Suppressor macrophage treated with lipopolysaccharide for 1 hour (primary cell): ENCODE results near the gene CLDN10.
A peak's percentile ranks its signal among the peaks of the same experiment; 100 is the strongest.
"Not testable (repeated sequence)": the region's sequence is repeated elsewhere in the genome, so short reads cannot be mapped to it uniquely, and the experiment has no call there.

Experiments used
- DNase-seq, 3 donors: peaks; one replicate each; pipeline ENCODE4 v3.0.0-alpha.2; 2020 to 2022

The CLDN10 gene

GRCh38 chr13:95552539-95553441 lies at the start of gene CLDN10:
Gene CLDN10 (plus strand): TSS chr13:95552720. CDS start chr13:95552754, 34 bp downstream.
- DNase-seq, result peak in 1 of 3 donors; percentile 22

GRCh38 chr13:95503662-95504061 lies 48.9 kb upstream of the CLDN10 start:
- no peak for DNase-seq

GRCh38 chr13:95505265-95505664 lies 47.3 kb upstream of the CLDN10 start:
- DNase-seq, result no peak

- no peak for DNase-seq
These were observed 46.5 kb upstream of the CLDN10 start for GRCh38 chr13:95505986-95506385.

GRCh38 chr13:95507991-95508390 lies 44.5 kb upstream of the CLDN10 start:
- DNase-seq, result no peak

- peak in 1 of 3 donors; percentile 46 for DNase-seq
These were observed 43.5 kb upstream of the CLDN10 start for GRCh38 chr13:95508996-95509395.

DNA sequence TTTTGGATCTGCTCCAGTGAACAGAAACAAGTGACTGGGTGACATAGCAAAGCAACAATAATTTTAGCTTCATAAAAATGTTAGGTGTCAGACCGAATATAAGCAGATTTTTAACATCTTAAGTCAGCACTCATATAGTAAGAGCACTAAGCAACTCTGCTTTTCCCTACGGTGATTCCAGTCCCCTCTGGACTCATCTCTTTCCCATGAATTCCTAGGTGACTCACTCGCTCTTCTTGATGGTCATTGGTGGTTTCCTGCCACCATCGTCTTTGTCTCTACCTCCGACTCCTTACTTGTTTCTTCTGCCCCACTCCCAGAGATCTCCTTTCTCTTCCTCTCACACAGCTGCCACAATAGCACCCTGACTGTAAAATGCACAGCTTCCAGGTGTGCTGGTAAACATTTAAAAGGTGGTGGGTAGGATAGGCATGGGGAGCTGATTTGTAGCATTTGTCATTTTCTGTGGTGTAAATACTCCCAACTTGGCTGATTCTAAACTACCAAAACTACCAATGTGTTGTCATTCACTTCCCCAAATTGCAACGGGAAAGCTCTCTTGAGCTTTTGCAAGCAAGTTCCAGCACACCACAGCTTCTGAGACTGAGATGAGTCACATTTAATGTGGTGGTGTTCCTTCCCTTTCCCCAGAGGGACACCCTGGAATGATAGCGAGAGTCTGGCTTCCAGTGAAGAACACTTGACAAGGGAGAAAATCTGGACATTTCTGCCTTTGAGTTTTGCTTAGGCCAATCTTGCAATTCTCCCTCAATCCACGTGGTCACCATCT lies 42.8 kb upstream of the CLDN10 start:
- DNase-seq, result peak; percentile 83 to 93 (median 93)

- no peak for DNase-seq
These were observed 41.6 kb upstream of the CLDN10 start for GRCh38 chr13:95510950-95511349.

GRCh38 chr13:95512424-95512823 lies 40.1 kb upstream of the CLDN10 start:
- no peak for DNase-seq

GRCh38 chr13:95512957-95513356 lies 39.6 kb upstream of the CLDN10 start:
- no peak for DNase-seq

DNA sequence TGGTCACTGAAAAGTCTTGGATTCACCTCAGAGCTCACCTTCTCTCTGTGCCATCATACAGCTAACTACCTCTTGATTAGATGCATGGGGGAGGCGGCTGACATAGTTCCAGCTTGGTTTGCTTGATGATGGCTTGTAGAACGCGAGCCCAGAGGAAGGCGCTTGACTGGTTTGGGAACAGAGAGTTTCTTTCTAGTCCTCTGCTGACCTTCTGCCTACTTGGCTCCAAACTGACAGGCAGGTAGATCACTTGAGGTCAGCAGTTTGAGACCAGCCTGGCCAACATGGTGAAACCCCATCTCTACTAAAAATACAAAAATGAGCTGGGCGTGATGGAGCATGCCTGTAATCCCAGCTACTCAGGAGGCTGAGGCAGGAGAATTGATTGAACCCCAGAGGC lies 36.9 kb upstream of the CLDN10 start:
- not testable (repeated sequence) for DNase-seq

GRCh38 chr13:95516021-95516420 lies 36.5 kb upstream of the CLDN10 start:
- DNase-seq, result no peak

DNA sequence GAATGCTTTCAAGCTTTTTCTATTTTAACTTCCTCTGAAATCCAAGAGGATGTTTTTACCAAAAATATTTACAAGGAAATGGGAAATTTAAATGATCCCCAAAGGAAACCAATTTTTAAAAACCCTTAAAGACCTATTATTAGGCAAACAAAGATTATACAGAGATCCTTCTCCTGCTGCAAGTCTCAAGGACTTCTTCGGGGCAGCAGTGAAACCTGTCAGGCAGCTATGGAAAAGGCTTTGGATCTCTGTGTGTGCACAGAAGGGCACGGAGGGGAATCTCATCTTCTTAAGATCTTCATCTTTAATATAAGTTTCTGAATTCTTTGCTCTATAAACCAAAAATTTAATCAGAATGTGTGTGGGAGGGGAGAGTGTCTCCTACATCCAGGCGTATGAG lies 36.0 kb upstream of the CLDN10 start:
- DNase-seq, result no peak

DNA sequence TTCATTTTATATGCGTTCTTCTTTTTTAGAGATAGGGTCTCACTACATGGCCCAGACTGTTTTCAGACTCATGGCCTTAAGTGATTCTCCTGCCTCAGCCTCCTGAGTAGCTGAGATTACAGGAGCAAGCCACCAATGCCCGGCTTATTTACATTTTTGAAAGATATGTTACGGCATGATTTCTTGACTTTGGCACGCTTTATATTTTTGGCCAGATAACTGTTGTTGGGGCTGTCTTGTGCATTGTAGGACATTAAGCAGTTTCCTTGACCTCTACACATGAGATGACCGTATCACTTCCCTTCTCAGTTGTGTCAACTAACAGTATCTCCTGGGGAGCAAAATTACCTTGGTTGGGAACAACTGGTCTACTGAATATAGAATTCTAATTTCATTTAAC lies 28.9 kb upstream of the CLDN10 start:
- no peak for DNase-seq

DNA sequence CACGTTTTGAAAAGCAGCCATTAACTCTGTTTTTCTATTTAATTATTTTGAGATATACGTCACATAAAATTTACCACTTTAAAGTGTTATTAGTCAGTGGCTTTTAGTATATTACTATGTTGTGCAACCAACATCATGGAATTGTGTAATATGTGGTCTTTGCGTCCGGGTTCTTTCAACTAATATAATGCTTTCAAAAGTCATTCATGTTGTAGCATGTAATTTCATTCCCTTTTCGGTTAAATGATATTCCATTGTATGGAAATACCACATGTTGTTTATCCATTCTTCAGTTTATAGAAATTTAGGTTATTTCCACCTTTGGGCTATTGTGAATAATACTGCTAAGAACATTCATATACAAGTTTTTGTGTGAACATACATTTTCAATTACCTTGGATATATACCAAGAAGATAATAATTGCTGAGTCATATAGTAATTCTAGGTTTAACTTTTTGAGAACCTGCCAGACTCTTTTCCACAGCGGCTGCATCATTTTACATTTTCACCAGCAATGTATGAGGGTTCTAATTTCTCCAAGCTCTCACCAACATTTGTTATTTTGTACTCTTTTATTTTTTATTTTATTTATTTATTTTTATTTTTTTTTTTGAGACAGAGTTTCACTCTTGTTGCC lies 28.1 kb upstream of the CLDN10 start:
- peak; percentile 31 to 79 (median 76) for DNase-seq

GRCh38 chr13:95527955-95528354 lies 24.6 kb upstream of the CLDN10 start:
- DNase-seq, result peak in 2 of 3 donors; percentile 20 to 39

DNA sequence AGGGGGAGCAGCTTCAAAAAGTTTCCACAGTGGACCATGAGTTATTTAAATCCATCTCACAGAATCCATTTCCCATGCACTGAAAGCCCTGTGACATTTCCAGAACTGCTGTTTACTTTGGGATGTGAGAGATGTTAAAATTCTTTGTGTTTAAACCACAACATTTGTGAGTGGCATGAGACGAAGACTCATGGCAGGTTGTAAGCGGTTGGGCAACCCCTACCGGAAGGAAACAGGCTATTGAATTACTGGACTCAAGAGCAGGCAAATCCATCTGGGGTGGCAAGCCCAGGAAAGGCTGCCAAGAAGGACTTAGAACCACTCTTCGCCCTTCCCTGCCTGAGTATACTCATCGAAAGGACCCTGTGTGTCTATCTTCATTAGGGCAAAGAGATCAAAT lies 22.3 kb upstream of the CLDN10 start:
- peak; percentile 26 to 44 (median 31) for DNase-seq

DNA sequence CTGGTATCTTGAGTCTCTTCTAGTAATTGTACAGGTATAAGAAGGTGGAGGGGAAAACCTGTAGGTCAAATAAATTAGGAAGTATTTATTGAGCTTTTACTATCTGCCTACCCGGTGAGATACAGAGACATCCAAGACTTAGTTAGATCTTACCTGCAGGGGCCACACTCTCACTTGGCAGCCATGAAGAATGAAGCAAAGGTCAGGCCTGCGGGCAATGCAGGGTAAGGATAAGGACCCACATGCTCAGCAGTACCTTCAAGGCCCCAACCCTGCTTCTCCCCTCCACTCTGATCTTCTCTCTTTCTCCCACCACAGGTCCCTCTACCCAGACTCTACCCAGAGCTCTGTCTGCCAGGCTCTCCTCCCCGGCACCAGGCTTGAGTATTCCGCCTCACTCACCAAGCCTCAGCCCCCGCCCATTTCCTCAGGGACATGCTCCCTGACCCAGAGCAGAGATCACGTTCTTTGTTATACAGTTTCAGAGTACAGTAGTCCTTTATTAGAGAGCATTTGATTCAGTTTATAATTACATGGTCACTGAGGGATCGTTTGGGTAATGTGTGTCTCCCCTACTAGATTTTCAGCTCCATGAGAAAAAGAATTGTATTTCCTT lies 18.9 kb upstream of the CLDN10 start:
- DNase-seq, result no peak

- peak; percentile 49 to 78 (median 63) for DNase-seq
These were observed 17.3 kb upstream of the CLDN10 start for GRCh38 chr13:95535243-95535642.

GRCh38 chr13:95536632-95537241 lies 15.8 kb upstream of the CLDN10 start:
- peak; percentile 46 to 77 (median 61) for DNase-seq

- DNase-seq, result no peak
These were observed 11.6 kb upstream of the CLDN10 start for GRCh38 chr13:95540888-95541287.

- no peak for DNase-seq
These were observed 11.2 kb upstream of the CLDN10 start for GRCh38 chr13:95541308-95541707.
